AG08396 (cell line): ENCODE measurements around the gene GPRC6A.
A peak's percentile ranks its signal among the peaks of the same experiment; 100 is the strongest.
"Not testable (repeated sequence)": the region's sequence is repeated elsewhere in the genome, so short reads cannot be mapped to it uniquely, and the experiment has no call there.

Experiments
- DNase-seq: peaks from one replicate; pipeline ENCODE4 v3.0.0; 2012; ENCODE audit warnings: low spot score, mixed read lengths

GPRC6A gene, protein sequence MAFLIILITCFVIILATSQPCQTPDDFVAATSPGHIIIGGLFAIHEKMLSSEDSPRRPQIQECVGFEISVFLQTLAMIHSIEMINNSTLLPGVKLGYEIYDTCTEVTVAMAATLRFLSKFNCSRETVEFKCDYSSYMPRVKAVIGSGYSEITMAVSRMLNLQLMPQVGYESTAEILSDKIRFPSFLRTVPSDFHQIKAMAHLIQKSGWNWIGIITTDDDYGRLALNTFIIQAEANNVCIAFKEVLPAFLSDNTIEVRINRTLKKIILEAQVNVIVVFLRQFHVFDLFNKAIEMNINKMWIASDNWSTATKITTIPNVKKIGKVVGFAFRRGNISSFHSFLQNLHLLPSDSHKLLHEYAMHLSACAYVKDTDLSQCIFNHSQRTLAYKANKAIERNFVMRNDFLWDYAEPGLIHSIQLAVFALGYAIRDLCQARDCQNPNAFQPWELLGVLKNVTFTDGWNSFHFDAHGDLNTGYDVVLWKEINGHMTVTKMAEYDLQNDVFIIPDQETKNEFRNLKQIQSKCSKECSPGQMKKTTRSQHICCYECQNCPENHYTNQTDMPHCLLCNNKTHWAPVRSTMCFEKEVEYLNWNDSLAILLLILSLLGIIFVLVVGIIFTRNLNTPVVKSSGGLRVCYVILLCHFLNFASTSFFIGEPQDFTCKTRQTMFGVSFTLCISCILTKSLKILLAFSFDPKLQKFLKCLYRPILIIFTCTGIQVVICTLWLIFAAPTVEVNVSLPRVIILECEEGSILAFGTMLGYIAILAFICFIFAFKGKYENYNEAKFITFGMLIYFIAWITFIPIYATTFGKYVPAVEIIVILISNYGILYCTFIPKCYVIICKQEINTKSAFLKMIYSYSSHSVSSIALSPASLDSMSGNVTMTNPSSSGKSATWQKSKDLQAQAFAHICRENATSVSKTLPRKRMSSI

DNA sequence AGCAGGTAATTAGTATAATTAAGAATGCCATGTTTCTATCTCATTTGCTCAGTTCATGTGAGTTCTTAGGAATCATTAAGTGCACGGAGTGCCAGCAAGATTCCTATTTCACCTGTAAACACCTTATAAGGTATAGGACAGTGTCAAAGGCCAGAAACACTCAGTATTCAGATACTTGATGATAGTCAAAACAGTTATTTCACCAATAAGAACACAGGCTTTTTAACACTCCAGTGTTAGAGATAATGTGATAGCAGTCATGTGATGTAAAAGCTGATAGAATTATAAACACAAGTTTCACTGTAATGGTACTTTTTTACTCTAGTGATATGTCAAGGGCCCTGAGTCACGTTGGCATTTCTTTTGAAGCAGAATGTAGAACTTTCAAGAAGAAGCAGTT lies at the start of gene GPRC6A:
Gene GPRC6A, minus strand, starts transcription at position 101 of the 400 bp plus-strand sequence. Its CDS starts 70 bp downstream, at position 31.
- DNase-seq, result no peak

DNA sequence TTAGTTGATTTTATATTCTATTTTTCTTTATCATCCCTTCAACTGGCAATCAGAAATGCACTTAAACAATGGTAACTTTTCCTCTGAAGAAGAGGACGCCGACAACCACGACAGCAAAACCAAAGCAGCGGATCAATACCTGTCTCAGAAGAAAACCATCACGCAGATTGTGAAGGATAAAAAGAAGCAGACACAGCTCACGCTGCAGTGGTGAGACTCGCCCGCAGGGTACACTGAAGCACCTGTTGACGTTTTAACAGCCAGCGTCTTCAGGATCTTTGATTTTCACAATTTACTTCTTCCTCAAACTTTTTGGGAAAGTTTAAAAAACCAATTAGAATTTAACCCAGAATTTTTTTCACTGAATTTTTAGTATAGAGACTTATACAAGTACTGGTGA lies 48.9 kb upstream of the GPRC6A start:
- DNase-seq, result no peak

DNA sequence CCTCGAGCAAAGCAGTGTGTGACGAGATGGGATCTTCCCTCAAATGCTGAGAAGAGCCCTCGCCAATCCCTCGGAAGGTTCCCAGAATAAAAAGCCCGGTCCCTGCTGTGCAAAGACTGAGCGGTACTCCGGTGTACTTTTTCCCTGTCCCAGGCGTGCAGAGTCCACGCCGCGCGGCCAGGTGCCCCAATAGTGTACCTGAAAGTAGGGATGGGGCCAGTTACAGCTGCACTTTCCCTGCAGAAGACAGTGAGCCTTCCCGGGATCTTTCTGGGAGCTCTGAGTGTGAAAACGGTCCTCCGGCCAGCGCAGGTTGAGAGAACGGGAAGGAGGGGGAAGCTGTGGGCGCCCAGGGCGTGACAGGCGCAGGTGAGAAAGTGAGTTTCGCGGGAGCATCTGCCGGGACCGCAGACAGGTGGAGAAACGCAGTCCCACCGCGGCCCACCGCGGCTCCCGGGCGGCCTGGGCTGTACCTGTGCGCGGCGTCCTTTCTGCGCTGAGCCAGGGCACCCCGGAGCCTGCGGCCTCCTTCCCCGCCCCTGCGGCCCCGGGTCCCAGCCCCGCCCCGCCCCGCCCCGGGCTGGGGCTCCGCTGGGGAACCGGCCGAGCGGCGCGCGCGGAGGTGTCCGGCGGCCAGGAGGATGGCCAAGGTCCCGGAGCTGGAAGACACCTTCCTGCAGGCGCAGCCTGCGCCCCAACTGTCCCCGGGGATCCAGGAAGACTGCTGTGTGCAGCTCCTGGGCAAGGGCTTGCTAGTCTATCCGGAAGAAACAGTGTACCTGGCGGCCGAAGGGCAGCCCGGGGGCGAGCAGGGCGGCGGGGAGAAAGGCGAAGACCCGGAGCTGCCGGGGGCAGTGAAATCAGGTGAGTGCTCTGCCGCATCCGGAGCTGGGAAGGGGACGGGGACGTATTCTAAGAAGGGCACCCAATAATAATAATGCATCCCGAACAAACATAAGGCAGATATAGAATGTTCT lies 48.0 kb upstream of the GPRC6A start, which contains the start of gene RFX6:
Gene RFX6, plus strand, starts transcription at position 608 of the 977 bp plus-strand sequence. Its CDS starts 34 bp downstream, at position 642.
- peak; percentile 7 for DNase-seq

DNA sequence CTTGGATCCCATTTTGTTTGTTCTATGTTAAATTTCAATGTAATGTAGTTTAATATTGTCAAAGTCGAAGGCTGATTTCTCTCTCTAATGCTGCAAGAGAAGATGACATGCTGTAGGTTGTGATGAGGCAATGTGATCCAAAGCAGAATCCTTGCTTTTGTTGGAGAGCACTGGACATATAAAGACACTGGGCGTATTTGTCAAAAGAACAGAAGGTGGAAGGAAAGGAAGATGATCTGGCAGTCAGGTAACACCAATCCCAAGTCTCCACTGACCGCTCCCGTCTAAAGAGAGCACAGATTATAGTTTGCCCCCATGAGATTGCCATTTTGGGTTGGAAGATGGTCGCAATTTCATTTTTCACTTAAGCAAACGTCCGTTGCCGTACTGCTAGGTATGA lies 47.2 kb upstream of the GPRC6A start:
- DNase-seq, result no peak

DNA sequence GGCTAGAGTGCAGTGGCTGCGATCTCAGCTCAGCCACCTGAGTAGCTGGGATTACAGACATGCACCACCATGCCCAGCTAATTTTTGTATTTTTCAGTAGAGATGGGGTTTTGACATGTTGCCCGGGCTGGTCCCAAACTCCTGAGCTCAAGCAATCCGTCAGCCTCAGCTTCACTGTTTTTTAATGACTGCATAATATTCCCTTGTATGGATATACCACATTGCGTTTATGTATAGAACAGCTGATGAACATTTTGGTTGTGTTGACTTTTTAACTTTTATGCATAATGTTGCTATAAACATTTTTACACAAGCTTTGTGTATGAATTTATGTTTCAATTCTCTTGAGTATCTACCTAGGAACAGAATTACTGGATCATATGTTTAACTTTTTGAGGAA lies 43.9 kb upstream of the GPRC6A start:
- no peak for DNase-seq

DNA sequence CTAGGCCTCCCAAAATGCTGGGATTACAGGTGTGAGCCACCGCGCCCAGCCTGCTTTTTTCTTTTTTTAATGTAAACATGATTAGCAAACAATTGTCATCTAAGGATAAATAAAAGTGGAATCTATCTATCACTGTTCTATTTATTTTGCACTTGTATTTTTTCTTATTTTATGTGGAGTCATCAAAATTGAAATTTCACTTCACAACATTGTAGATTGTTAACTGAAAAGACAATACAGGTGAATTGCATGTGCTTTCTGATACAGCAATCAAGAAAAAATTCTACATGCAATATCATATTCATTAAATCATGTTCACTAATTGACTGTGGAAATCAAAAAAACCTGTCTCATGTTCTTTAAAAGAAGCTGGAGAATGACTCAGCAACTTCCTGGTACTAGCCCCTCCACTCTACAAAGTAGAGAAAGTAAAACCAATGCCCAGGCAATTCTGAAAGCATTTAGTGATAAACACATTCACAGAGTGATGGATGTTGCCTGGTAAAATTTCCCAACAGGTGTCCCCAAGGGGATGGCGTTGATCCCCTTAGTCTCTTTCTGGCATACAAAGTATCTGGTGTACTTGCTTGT lies 37.5 kb upstream of the GPRC6A start:
- no peak for DNase-seq

DNA sequence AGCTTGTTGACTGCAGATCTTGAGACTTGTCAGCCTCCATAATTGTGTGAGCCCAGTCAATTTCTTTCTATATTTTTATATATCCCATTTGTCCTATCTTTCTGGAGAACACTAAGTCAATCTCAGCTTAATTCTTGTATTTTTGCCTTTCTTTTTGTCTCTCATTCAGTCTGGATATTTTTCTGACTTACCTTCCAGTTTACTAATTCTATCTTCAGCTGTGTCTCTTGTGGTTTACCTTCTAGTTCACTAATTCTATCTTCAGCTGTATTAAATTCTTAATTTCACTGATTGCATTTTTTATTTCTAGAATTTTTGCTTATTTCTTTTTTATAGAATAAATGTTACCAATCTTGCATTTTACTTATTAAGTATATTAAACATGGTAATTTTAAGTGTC lies 30.4 kb upstream of the GPRC6A start:
- no peak for DNase-seq

DNA sequence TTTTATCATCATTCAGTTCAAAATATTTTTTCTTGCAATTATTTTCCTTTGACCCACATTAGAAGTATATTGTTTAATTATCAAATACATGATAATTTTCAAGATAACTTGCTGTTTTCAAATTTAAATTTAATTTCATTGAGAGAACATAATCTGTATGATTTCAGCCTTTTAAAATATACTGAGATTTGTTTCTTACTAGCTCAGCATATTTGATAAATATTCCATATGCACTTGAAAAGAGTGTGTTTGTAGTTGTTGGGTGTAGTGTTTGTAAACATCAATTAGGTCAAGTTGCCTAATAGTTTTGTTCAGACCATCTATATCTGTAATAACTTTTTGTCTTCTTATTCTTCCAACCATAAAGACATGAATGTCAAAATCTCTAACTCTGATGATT lies 29.2 kb upstream of the GPRC6A start:
- no peak for DNase-seq

DNA sequence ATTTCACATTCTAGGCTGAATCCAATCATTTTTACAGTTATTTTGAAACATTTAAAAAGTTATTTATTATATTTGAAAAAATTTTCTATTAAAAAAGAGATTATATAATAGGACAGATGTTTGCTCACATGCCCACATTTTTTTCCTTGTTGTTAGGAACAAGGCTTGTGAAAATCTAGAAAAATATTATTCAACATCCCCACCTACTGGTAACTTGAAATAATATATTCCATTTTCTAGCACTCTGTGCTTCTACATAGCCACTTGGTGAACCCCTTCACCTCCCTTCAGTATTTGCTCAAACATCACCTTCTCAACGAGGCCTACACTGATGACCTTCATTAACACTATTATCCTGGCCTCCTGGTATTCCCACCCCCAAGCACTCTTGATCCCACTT lies 18.3 kb upstream of the GPRC6A start:
- DNase-seq, result peak; percentile 21

DNA sequence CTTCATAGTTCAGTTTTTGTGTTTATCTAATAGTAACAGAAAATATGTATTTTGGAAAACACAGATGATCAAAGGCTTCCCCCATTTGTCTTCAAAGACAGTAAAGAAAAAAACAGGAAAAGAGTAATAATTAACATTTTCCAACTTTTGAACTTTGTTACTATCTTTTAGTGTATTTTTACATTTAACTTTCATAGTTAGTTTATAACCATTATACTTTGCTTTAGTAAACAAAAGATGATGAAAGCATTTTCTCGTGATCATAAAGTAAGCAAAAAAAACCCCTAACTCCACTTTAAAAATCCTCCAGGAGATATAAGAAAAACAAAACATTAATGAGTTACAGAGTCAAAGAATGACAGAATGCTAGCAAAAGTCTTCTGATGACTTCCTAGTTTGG lies 13.6 kb upstream of the GPRC6A start:
- no peak for DNase-seq

DNA sequence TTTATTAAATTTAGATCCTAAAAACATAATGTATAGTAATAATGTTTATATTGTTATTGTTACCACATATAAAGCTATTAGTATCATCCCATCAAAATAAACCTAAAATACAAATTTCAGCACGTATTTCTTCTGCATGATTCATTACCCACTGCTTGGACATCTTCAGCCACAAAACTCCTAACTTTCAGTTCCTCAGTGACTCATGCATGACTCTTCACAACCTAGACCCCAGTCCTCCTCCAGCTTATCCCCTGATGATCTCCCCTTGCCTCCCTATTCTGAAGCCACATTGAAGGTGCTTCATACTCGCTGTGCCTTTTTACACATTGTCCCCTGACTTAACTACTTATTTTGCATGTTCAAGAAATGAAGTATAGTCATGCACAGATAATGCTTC lies 11.2 kb upstream of the GPRC6A start:
- peak; percentile 24 for DNase-seq

DNA sequence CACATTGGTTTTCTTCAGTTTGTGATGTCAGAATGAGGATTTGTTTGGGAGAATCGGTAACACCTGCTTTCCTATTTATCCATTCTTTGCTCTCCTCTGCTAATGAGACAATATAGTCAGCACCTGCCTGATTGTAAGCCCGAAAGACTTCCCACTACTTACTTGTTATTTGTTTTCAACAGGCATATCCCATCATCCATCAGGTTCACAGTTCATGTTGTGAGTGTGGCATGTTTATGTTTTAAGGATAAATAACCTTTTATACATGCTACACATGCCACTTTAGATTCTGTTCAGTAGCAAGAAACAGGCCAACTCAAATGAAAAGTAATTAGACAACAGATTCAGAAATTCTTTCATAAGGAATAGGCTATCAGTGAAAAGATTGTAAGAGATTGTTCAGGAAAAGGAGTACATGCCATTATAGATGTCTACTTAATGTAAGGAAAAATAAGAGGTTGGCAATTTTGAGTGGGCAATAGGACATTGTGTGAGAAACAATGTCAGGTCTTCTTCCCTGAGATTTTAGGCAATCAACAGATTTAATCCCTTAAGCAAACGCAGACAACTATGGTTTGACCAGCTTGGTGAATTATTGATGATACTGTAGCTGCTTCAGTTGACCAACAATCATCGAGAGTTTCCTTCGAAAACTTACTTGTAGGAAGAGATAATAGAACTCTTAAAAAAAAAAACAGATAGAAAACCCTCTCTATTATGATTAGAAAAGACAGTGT lies 7.9 kb upstream of the GPRC6A start:
- no peak for DNase-seq

DNA sequence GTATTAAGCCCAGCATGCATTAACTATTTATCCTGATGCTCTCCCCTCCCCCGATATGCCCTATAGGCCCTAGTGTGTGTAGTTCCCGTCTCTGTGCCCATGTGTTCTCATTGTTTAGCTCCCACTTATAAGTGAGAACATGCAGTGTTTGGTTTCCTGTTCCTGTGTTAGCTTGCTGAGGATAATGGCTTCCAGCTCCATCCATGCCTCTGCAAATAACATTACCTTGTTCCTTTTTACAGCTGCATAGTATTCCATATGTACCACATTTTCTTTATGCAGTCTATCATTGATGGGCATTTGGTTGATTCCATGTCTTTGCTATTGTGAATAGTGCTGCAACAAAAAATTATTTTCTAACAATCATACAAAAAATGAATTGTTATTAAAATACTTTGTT lies 5.6 kb upstream of the GPRC6A start:
- DNase-seq, result not testable (repeated sequence)

DNA sequence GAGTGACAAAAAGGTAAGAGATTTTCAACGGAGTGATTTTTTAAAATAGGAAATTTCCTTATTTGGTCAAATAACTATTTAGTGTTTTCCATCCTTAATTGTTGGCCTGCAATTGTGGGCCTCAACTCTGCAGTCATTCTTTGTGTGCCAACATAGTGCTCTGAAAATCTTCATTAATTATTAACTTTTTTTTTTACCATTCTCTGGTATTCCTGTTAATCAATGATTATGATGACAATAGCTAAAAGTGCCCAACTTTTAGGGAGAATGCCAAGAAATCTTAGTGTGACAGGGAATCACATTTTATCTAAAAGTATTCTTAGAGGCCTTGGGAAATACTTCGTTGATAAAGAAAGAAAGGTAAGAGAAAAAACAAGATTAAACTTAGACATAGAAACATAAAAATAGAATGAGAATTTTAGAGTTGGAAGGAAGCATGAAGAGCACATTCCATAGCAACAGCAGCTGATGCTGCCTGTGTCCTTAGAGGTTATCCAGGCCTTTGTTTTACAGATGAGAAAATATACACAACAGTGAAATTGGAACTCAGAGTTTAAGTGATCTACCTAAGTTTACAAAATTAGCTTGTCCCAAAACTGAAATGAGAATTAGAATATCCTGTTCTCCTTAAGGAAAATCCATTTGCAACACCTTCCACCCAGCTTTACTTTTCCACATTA lies 1.2 kb downstream of the GPRC6A start:
- DNase-seq, result no peak

DNA sequence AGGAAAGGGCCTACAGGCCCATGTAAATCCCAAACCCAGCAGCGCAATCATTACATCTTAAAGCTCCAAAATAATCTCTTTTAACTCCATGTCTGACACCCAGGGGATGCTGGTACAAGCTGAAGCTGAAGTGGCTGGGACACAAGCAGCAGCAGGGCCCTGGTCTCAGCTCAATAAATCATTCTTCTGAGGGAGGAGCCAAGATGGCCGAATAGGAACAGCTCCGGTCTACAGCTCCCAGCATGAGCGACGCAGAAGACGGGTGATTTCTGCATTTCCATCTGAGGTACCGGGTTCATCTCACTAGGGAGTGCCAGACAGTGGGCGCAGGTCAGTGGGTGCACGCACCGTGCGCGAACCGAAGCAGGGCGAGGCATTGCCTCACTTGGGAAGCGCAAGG lies 12.5 kb downstream of the GPRC6A start:
- not testable (repeated sequence) for DNase-seq

DNA sequence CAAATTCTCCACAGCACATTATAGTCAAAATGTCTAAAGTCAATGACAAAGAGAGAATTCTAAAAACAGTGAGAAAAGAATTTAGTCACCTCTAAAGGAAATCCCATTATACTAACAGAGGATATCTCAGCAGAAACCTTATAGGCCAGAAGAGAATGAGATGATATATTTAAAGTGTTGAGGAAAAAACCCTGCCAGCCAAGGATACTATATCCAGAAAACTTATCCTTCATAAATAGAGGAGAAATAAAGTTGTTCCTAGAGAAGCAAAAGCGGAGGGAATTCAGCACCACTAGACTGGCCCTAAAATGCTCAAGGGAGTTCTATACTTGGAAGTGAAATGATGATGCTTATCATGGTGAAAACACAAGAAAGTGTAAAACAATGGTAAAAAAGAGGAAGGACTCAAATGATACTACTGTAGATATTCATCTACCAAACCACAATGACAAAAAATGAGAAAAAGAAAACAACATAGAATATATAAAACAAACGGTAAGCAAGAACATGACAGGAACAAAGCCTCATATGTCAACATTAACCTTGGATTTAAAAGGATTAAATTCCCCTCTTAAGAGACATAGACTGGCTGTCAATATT lies 16.7 kb downstream of the GPRC6A start:
- no peak for DNase-seq

DNA sequence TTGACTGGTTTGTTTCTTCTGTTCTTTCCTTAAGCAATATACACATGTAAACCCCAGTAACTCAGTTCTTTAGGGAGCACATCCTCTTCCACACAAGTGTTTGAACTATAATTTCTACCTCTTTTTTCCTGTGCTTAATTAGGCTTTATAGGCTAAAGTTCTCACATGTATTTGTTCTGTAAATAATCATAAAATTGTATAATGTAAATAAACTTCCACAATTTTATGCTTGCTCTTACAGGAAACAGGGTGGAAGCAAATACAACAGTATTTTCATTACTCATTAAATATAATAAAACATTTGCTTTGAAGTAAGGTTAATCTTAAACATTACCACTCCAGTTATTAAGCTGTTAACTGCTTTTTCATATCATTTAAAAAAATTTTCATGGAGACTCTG lies 26.9 kb downstream of the GPRC6A start:
- DNase-seq, result no peak

DNA sequence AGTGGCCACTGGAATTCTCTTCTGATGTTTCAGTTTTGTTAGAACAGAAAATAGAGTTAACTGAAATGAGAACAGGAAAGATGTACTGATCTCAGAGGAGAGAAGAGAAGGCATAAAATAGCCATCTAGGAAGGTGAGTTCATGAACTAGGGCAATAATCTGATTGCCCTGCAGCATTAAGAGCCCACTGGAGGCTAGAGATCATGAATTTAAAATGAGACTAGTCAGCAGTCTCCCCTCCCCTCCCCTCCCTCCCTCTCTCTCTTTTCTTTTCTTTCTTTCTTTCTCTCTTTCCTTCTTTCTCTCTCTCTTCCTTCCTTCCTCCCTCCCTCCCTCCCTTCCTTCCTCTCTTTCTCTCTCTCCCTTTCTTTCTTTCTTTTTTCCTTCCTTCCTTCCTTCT lies 28.9 kb downstream of the GPRC6A start:
- no peak for DNase-seq

DNA sequence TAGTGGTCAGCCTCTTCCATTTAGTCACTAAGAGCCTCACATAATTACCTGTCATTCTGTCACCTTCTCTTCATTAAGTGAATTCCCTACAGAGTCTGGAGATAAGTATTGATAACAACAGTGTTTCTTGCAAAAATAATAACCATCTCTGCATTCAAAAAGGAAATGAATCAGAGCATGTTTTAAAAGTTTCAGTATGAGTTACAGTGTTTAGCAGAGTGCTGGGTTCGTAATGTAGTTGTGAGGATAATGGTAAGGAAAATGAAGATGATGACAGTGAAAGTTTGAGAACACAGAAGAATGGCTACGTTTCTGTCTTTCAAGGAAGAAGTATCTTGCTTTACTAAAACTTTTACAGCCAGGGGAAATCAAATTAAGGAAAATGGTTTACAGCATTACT lies 31.3 kb downstream of the GPRC6A start:
- no peak for DNase-seq

DNA sequence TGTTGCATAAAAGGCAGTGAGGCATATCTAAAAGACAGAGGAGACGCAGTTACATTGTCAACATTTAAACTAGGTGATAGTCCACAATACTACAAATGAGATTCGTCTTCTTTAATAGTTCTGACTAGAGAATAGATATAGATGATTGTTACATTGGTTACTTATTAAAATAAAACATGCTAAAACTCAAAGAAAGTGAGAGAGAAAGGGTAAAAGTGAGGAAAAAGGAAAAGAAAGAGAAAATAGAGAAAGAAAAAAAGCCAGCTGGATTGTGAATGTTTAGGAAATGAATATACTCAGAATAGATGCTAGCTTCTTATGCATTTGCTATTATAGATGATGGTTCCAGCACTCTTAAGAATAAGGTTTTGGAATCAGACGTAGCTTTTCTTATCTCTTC lies 35.7 kb downstream of the GPRC6A start:
- DNase-seq, result no peak
